ENCODE measurements around the gene LAMTOR5. TPM values are rescaled to one million over a fixed set of nuclear protein-coding genes. Genes with fewer than 3 reads are reported as not detected.

LAMTOR5 gene
- total and polyA plus RNA-seq, 10 of the 15 experiments (the other 5 are each of a cell fraction or from before 2014, with no cell fraction given): 64.1 to 613 (median 315) TPM

DNA sequence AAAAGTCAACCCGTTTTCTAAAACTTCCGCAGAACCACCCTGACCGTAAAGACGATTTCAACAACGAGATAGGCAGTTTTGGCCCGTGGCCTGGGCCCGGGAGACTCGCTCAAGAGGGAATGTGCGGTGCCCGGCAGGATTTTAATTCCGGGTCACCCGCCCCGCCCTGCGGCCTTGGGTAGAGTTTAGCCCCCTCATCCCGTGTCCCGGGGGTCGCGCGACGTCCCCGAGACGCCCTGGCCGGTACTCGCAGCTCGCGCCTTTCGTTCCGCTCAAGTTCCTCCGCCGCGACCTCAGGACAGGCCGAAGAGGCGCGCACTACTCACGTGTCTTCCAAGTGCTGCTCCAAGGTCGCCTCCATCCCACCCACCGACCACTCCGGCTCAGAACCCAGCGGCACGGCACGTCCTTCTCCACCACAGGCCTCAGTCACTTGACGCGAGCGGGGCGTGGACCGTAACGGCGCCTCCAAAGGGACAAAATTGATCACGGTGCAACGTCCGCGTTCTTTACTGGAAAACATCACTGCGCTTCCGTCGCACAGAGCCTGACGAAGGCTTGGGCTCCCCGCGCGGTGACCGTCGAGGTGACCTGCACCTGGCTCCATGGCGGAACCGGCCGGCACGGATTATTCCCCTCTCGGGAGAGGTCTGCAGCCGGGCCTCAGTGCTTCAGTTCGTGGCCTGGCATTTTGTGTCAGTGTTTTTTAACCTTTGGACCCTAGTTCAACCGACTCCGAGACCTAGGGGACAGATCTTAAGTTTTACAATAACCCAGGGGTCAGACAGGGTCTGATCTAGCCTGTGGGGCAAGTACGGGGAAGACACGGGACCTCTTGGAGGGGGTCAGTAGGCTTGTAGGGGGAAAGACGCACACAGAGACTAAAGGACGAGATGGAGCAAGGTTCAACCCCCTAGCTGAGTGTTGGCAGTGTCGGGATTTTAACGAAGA lies at the start of gene LAMTOR5 (continued):
- TF ChIP-seq ZBTB11 (CRISPR knock-in tag; IDR thresholded peaks at IDR 0.05): no peak
- no peak for TF ChIP-seq NR2C2 (IDR thresholded peaks at IDR 0.05; ENCODE audit: borderline replicate concordance, control insufficient read depth, insufficient read length, low read depth)
- TF ChIP-seq PAX5 (IDR thresholded peaks at IDR 0.05; ENCODE audit: borderline replicate concordance, low read depth, low read length): peak; percentile 68; the same call in 1 of the 2 replicates
- no peak for TF ChIP-seq ZNF384 (IDR thresholded peaks at IDR 0.05; ENCODE audit: borderline replicate concordance, low read depth, low read length)
- peak; percentile 74 for TF ChIP-seq DPF2 (IDR thresholded peaks at IDR 0.05)
- TF ChIP-seq KLF5 (IDR thresholded peaks at IDR 0.05; ENCODE audit: partially characterized antibody): peak; percentile 50
- TF ChIP-seq POLR2AphosphoS2 (IDR thresholded peaks at IDR 0.05; ENCODE audit: low read depth, low read length): peak; percentile 51; the same call in 1 of the 2 replicates
- TF ChIP-seq NKRF (conservative IDR thresholded peaks at IDR 0.05): peak; percentile 84; the same call in 1 of the 2 replicates
- peak; percentile 79; the same call in 1 of the 2 replicates for TF ChIP-seq RBBP5 (conservative IDR thresholded peaks at IDR 0.05)
- TF ChIP-seq ZSCAN29 (IDR thresholded peaks at IDR 0.05): no peak
- TF ChIP-seq SMAD1 (IDR thresholded peaks at IDR 0.05; ENCODE audit: low read depth, partially characterized antibody): no peak
- TF ChIP-seq RAD21 (IDR thresholded peaks at IDR 0.05; ENCODE audit: insufficient read depth, low read depth, low read length): peak; percentile 35; the same call in 1 of the 2 replicates
- TF ChIP-seq, protein P1, sequence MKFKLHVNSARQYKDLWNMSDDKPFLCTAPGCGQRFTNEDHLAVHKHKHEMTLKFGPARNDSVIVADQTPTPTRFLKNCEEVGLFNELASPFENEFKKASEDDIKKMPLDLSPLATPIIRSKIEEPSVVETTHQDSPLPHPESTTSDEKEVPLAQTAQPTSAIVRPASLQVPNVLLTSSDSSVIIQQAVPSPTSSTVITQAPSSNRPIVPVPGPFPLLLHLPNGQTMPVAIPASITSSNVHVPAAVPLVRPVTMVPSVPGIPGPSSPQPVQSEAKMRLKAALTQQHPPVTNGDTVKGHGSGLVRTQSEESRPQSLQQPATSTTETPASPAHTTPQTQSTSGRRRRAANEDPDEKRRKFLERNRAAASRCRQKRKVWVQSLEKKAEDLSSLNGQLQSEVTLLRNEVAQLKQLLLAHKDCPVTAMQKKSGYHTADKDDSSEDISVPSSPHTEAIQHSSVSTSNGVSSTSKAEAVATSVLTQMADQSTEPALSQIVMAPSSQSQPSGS (IDR thresholded peaks at IDR 0.05; ENCODE audit: low read length): no peak; the same call in 1 of the 2 replicates
- TF ChIP-seq ASH2L (IDR thresholded peaks at IDR 0.05; ENCODE audit: borderline replicate concordance, low read depth): 0 out of 2 replicates have a peak, but pooled peaks have one; percentile 23
- TF ChIP-seq, protein P2, sequence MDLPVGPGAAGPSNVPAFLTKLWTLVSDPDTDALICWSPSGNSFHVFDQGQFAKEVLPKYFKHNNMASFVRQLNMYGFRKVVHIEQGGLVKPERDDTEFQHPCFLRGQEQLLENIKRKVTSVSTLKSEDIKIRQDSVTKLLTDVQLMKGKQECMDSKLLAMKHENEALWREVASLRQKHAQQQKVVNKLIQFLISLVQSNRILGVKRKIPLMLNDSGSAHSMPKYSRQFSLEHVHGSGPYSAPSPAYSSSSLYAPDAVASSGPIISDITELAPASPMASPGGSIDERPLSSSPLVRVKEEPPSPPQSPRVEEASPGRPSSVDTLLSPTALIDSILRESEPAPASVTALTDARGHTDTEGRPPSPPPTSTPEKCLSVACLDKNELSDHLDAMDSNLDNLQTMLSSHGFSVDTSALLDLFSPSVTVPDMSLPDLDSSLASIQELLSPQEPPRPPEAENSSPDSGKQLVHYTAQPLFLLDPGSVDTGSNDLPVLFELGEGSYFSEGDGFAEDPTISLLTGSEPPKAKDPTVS (IDR thresholded peaks at IDR 0.05; ENCODE audit: low read depth, low read length): no peak
- peak; percentile 86; the same call in 1 of the 2 replicates for TF ChIP-seq ESRRA (IDR thresholded peaks at IDR 0.05; ENCODE audit: low read length)
- no peak for TF ChIP-seq CHD4 (IDR thresholded peaks at IDR 0.05)
- no peak for TF ChIP-seq SUZ12 (IDR thresholded peaks at IDR 0.05; ENCODE audit: unreplicated experiment)
- no peak for TF ChIP-seq IRF3 (IDR thresholded peaks at IDR 0.05)
